GM10248 (cell line): Measurements from ENCODE around the gene CA10.

Source experiments
- CTCF ChIA-PET: fragments of 300-600 bp; sonication (Branson Sonifier 250); formaldehyde crosslinking; extraction: SDS; loops from one replicate; lab custom pipeline; 2021; ENCODE audit warnings: antibody characterized with exemption; lab: Yijun Ruan, JAX
- POLR2A ChIA-PET: fragments of 350-650 bp; sonication (Branson Sonifier 250); formaldehyde crosslinking; extraction: SDS; loops from one replicate; lab custom pipeline; 2020; ENCODE audit warnings: antibody characterized with exemption; lab: Yijun Ruan, JAX
- DNase-seq: peaks from one replicate; pipeline ENCODE4 v3.0.0; 2012; ENCODE audit errors: extremely low spot score
- CTCF ChIP-seq: IDR thresholded peaks from 2 replicates; pipeline ENCODE4 v1.5.1; 2012; ENCODE audit warnings: mild to moderate bottlenecking, low read depth; ENCODE audit errors: extremely low read depth, missing control alignments, control extremely low read depth

CA10 gene

GRCh38 chr17:51913491-51914205 is 244.9 kb downstream of the CA10 start:
- DNase-seq = no peak
- no peak for TF ChIP-seq CTCF
- POLR2A ChIA-PET = no interaction called here
- CTCF ChIA-PET = no interaction called here

GRCh38 chr17:51912939-51913338 is 245.6 kb downstream of the CA10 start:
- POLR2A ChIA-PET = no interaction called here
- TF ChIP-seq CTCF = no peak
- CTCF ChIA-PET = interaction anchor here (1.2 to 1.8 kb wide), 3 partner anchors 10 to 12 kb away, joined by 3 to 4 read pairs (median 3); no protein-coding TSS in a partner anchor
- DNase-seq = no peak

GRCh38 chr17:51911237-51911636 is 247.3 kb downstream of the CA10 start:
- CTCF ChIA-PET = interaction anchor here (1.8 kb wide), 1 partner anchor 12 kb away, joined by 3 read pairs; no protein-coding TSS in a partner anchor
- POLR2A ChIA-PET = no interaction called here
- no peak for TF ChIP-seq CTCF
- DNase-seq = no peak

- CTCF ChIA-PET = no interaction called here
- no peak for TF ChIP-seq CTCF
- POLR2A ChIA-PET = no interaction called here
- DNase-seq = no peak
Measured at GRCh38 chr17:51909971-51910370, 248.5 kb downstream of the CA10 start.

- ChIA-PET CTCF (no interaction called here), POLR2A (no interaction called here)
- DNase-seq = no peak
Measured at GRCh38 chr17:51908841-51909537, 249.5 kb downstream of the CA10 start.

More at GRCh38 chr17:51908841-51909537, 249.5 kb downstream of the CA10 start:
- no peak for TF ChIP-seq CTCF
